Ascending aorta (tissue), 2 donors: ENCODE results near the gene CERS2. TPM values are rescaled to one million over a fixed set of nuclear protein-coding genes. Genes with fewer than 3 reads are reported as not detected.

Source experiments
- DNase-seq, 2 donors: peaks; one replicate each; pipeline ENCODE4 v3.0.0-alpha.2; 2019; ENCODE audit warnings: low spot score in 2 of 2
- H3K27ac ChIP-seq, 2 donors: fragments of 200-600 bp; sonication (generic); one replicate each; pipeline ENCODE4 v1.5.1; 2016 to 2017; ENCODE audit warnings: mild to moderate bottlenecking in 1 of 2
- H3K27me3 ChIP-seq: fragments of 200-600 bp; sonication (generic); one replicate; pipeline ENCODE4 v1.5.1; 2017
- H3K36me3 ChIP-seq, 2 donors: fragments of 200-600 bp; sonication (generic); one replicate each; pipeline ENCODE4 v1.5.1; 2016
- H3K4me1 ChIP-seq, 2 donors: fragments of 200-600 bp; sonication (generic); one replicate each; pipeline ENCODE4 v1.5.1; 2016 to 2017; ENCODE audit warnings: mild to moderate bottlenecking in 1 of 2
- H3K4me3 ChIP-seq, 2 donors: fragments of 200-600 bp; sonication (generic); one replicate each; pipeline ENCODE4 v1.5.1; 2016 to 2017; ENCODE audit warnings: mild to moderate bottlenecking in 1 of 2
- H3K9me3 ChIP-seq, 2 donors: fragments of 200-600 bp; sonication (generic); one replicate each; pipeline ENCODE4 v1.5.1; 2016
- CTCF ChIP-seq, 3 experiments: fragments of 200-600 bp in 2 of 3; fragments of 450-650 bp in 1 of 3; sonication (generic) in 2 of 3; IDR thresholded peaks; one replicate each; pipeline ENCODE4 v1.5.1; 2016 to 2019; ENCODE audit warnings: antibody characterized with exemption in 3 of 3, mild to moderate bottlenecking in 1 of 3, moderate library complexity in 1 of 3
- intact Hi-C: fragments of 100-400 bp; cut with DNase I; formaldehyde crosslinking; loops from one replicate; pipeline ENCODE4 v1.15.1; 2023
- total RNA-seq: library from RNA; depleted of rRNA; stranded (reverse); fragments of >200 nt; gene quantifications from one replicate; pipeline ENCODE4 v1.1.0, GENCODE V29; 2016

The CERS2 gene
- total RNA-seq, 1 donor from 2014 or later, result 114 TPM

GRCh38 chr1:151000408-151000807, 25.8 kb upstream of the CERS2 start:
- TF ChIP-seq CTCF (IDR thresholded peaks at IDR 0.05), result no peak
- Histone ChIP-seq H3K9me3 (no peaks in the 10 kb centered on the region), H3K4me1 (peaks cover 8 to 29% of the 10 kb centered on the region in 2 donors), H3K27me3 (no peaks in the 10 kb centered on the region), H3K27ac (no peak overlapping the region), H3K4me3 (no peak overlapping the region), H3K36me3 (peaks cover 35 to 39% of the 10 kb centered on the region in 2 donors)
- intact Hi-C loops, result loop anchor here (10.0 kb wide), 1 partner anchor 306 kb away; the partner anchor contains the start of gene GOLPH3L
- no peak for DNase-seq

- Histone ChIP-seq H3K9me3 (no peaks in the 10 kb centered on the region), H3K4me3 (no peak overlapping the region), H3K4me1 (peaks cover 6 to 24% of the 10 kb centered on the region in 2 donors), H3K27ac (no peak overlapping the region), H3K27me3 (no peaks in the 10 kb centered on the region), H3K36me3 (peaks cover 35 to 39% of the 10 kb centered on the region in 2 donors)
- intact Hi-C loops, result loop anchor here (10.0 kb wide), 1 partner anchor 305 kb away; the partner anchor contains the start of gene GOLPH3L
- TF ChIP-seq CTCF (IDR thresholded peaks at IDR 0.05), result no peak
- no peak for DNase-seq
Measured at GRCh38 chr1:150999926-151000325, 25.3 kb upstream of the CERS2 start.

- DNase-seq, result no peak
- intact Hi-C loops, result no loop called here
- Histone ChIP-seq H3K4me1 (peaks cover 3 to 17% of the 10 kb centered on the region in 2 donors), H3K27ac (no peak overlapping the region), H3K36me3 (peaks cover 35 to 39% of the 10 kb centered on the region in 2 donors), H3K9me3 (no peaks in the 10 kb centered on the region), H3K4me3 (no peak overlapping the region), H3K27me3 (no peaks in the 10 kb centered on the region)
- TF ChIP-seq CTCF (IDR thresholded peaks at IDR 0.05), result no peak
Measured at GRCh38 chr1:150999051-150999674, 24.5 kb upstream of the CERS2 start.

GRCh38 chr1:150997949-150998348, 23.3 kb upstream of the CERS2 start:
- peaks cover 35 to 39% of the 10 kb centered on the region in 2 donors for H3K36me3 ChIP-seq
- H3K27ac ChIP-seq, result no peak overlapping the region
- no peaks in the 10 kb centered on the region for H3K27me3 ChIP-seq
- intact Hi-C loops, result loop anchor here (2.0 kb wide), 1 partner anchor 19 kb away; no protein-coding TSS in a partner anchor
- peaks cover 0 to 4% of the 10 kb centered on the region in 2 donors for H3K4me1 ChIP-seq
- H3K9me3 ChIP-seq, result no peaks in the 10 kb centered on the region
- no peak overlapping the region for H3K4me3 ChIP-seq
- no peak for TF ChIP-seq CTCF (IDR thresholded peaks at IDR 0.05)
- no peak for DNase-seq

- Histone ChIP-seq H3K27me3 (no peaks in the 10 kb centered on the region), H3K4me1 (no peaks in the 10 kb centered on the region), H3K9me3 (no peaks in the 10 kb centered on the region), H3K4me3 (no peak overlapping the region), H3K36me3 (peaks cover 35 to 39% of the 10 kb centered on the region in 2 donors), H3K27ac (no peak overlapping the region)
- DNase-seq, result no peak
- intact Hi-C loops, result loop anchor here (2.0 kb wide), 1 partner anchor 18 kb away; no protein-coding TSS in a partner anchor
- TF ChIP-seq CTCF (IDR thresholded peaks at IDR 0.05), result no peak
Measured at GRCh38 chr1:150997126-150997872, 22.7 kb upstream of the CERS2 start.
